Stomach smooth muscle (tissue), 2 donors: ENCODE results near the gene ZC3H12A.
"Not testable (repeated sequence)": the region's sequence is repeated elsewhere in the genome, so short reads cannot be mapped to it uniquely, and the experiment has no call there.

ENCODE experiments used
- H3K27ac ChIP-seq: one replicate; pipeline ENCODE4 v1.7.0; 2013; ENCODE audit warnings: mild to moderate bottlenecking, low read length, inconsistent platforms
- H3K27me3 ChIP-seq, 2 donors: one replicate each; pipeline ENCODE4 v1.7.0; 2013; ENCODE audit warnings: low read length in 2 of 2; ENCODE audit not compliant: insufficient read depth in 2 of 2, control insufficient read depth in 1 of 2
- H3K36me3 ChIP-seq, 2 donors: one replicate each; pipeline ENCODE4 v1.7.0; 2013; ENCODE audit warnings: low read length in 2 of 2; ENCODE audit not compliant: control insufficient read depth in 2 of 2, insufficient read depth in 2 of 2
- H3K4me1 ChIP-seq: one replicate; pipeline ENCODE4 v1.7.0; 2013; ENCODE audit warnings: low read length; ENCODE audit not compliant: control insufficient read depth, insufficient read depth
- H3K4me3 ChIP-seq, 2 donors: one replicate each; pipeline ENCODE4 v1.7.0; 2013; ENCODE audit warnings: low read length in 2 of 2
- H3K9ac ChIP-seq, 2 donors: one replicate each; pipeline ENCODE4 v1.7.0; 2013; ENCODE audit warnings: low read length in 2 of 2, mild to moderate bottlenecking in 1 of 2
- H3K9me3 ChIP-seq, 2 donors: one replicate each; pipeline ENCODE4 v1.7.0; 2013; ENCODE audit warnings: low read length in 2 of 2; ENCODE audit not compliant: control insufficient read depth in 2 of 2
- donor health status: healthy.
- donor health status: Pancreatic carcinoma.

ZC3H12A gene

DNA sequence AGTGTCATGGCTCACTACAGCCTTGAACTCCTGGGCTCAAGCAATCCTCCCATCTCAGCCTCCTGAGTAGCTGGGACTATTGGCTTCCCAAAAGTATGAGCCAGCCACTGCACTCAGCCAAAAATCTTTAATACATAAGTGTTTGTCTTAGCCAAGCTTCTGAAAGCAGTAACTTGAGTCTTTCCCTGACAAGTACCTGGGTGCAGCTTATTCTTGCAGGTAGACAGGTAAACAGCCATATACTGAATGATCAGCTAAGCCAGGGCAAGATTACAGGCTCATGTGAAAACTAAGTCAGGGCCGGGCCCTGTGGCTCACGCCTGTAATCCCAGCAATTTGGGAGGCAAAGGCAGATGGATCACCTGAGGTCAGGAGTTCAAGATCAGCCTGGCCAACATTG lies 32.4 kb downstream of the ZC3H12A start:
- H3K36me3 ChIP-seq = peaks cover 8 to 22% of the 10 kb centered on the region in 2 donors
- no peak overlapping the region for H3K27ac ChIP-seq
- peak overlapping the region in 1 of 2 donors; percentile 11 for H3K9ac ChIP-seq
- no peak overlapping the region for H3K4me3 ChIP-seq
- H3K9me3 ChIP-seq = no peaks in the 10 kb centered on the region
- no peaks in the 10 kb centered on the region for H3K4me1 ChIP-seq
- H3K27me3 ChIP-seq = no peaks in the 10 kb centered on the region

DNA sequence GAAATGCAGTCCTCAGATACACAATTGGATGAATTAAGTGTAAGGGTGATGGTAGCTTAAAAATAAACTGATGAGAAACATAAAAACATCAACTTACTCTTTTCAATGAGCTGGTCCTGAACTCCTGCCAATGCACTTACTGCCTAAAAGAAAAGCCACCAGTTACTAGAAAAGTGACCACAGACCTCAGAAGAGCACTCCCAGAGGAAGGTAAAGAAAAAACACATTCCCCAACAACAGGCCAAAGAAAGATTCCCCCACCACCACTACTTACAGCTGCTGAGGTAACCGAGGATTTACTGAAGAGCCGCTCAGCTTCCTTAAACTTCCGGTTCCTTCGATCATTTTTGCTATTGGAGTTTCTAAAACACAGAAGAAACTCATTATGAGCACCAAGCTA lies 34.8 kb downstream of the ZC3H12A start:
- Histone ChIP-seq H3K9ac (no peak overlapping the region), H3K36me3 (peaks cover 9 to 18% of the 10 kb centered on the region in 2 donors), H3K4me1 (peaks cover 10% of the 10 kb centered on the region), H3K4me3 (no peak overlapping the region), H3K27ac (no peak overlapping the region), H3K27me3 (no peaks in the 10 kb centered on the region), H3K9me3 (no peaks in the 10 kb centered on the region)

DNA sequence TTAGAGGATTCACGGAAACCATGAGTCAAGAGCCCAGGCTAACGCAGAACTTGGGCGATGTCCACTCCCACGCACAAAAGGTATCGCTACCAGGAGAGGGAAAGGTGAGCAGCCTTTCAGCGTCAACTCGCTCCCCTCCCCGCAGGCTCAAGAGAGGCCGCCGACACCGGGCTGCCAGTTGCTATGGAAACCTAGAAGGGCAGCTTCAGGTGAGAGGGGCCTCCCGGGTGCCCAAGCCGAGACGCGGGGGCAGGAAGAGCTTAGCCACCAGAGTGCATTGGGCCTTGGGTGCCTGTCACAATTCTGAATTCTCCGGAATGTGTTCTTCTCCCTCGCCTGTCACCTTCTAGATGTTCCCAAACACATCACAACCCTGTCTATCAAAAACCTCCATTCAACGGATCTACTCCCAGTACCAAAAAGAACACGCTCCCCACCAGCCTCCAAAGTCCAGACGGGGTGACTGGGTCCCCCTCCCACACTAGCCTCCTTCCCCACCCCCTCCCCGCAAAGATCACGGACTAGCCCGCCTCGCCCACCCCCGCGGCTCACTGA lies 39.5 kb downstream of the ZC3H12A start:
- Histone ChIP-seq H3K27ac (no peak overlapping the region), H3K36me3 (peaks cover 7 to 10% of the 10 kb centered on the region in 2 donors), H3K4me3 (peak overlapping the region; percentile 86 to 94), H3K9me3 (no peaks in the 10 kb centered on the region), H3K27me3 (no peaks in the 10 kb centered on the region), H3K4me1 (peaks cover 17% of the 10 kb centered on the region), H3K9ac (peak overlapping the region; percentile 72 to 94)

DNA sequence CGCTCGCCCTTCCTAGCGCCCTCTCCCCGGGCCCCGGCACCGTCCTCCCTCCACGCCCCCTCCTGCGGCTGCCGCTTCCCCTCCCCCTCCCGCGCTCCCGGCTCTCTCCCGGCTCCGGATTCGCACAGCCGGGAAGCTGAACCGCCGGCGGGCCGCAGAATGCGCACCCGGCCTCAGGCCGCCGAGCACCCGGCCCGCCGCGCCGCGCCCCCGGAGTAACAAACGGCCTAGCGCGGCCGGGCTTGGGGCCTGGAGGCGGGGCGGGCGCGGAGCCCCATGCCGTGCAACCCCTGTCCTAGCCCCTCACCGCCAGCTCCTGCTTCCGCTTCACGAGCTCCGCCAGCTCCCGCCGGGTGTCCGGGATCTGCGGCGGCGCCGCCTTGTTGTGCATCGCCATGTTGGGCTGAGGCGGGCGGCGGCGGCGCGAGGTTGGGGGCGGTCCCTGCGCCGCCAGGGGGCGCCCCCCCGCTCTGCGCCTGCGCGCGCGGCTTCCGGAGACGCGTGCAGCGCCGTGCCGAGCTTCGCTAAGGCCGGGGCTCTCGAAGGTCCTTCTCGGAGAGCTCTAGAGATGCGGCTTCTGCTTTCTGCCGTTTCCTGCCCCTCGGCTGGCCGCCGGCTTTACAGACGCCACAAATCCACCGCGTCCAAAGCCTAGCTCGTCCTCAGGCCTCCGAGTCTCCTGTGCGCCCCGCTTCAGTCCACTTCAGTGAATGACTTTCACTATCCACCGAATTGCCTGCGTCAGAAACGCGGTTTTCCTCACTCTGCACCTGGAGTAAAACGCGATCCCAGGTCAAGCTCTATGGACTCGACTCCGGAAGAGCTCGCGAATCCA lies 40.2 kb downstream of the ZC3H12A start, which contains the start of gene MEAF6:
Gene MEAF6, minus strand, starts transcription at position 417 of the 835 bp plus-strand sequence. Its CDS starts 20 bp downstream, at position 397.
- Histone ChIP-seq H3K9ac (peak within 1 kb of the TSS; percentile 94 to 96), H3K4me3 (peak within 1 kb of the TSS; percentile 86 to 94), H3K9me3 (no peaks in the 10 kb centered on the region), H3K27ac (peak within 1 kb of the TSS; percentile 90), H3K4me1 (peaks cover 17% of the 10 kb centered on the region), H3K27me3 (no peaks in the 10 kb centered on the region), H3K36me3 (peaks cover 3 to 4% of the 10 kb centered on the region in 2 donors)

DNA sequence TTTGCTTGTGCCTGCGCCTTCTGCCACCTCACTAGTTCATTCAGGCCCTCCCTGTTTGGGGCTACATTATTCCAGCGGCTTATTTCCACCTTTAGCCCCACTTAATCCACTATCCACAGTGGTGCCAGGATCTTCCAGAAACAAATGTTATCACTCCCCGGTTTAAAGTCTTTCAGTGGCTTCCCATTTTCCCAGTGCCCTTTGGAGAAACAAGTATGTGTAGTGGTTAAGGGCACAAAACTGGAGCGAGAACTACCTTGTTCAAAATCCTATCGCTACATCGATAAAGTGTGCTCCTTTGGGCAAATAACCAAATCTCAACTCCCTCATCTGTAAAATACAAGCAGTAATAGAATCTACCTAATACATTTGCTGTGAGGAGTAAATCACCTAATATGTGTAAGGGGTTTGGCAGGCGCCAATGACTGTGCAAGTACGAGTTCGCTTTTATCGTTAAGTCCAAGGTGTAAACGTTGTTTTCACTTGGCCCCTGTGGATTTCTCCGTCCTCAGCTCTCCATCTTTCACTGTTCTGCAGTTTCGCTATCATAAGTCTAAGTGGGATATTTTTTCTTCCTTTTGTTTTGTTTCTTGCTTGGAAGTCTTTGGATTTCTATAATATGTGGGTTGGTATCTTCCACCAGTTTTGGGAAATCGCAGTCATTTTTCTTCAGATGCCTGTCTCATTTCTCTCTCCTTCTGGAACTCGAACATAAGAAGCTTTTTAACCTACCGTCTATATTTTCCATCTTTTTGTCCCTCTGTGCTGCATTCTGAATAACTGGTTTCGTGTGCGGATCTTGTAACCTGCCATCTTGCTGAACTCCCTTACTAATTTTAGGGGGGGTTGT lies 41.0 kb downstream of the ZC3H12A start:
- Histone ChIP-seq H3K36me3 (peaks cover 3 to 4% of the 10 kb centered on the region in 2 donors), H3K4me1 (peaks cover 17% of the 10 kb centered on the region), H3K9me3 (no peaks in the 10 kb centered on the region), H3K9ac (peak overlapping the region; percentile 94 to 96), H3K27me3 (no peaks in the 10 kb centered on the region), H3K4me3 (peak overlapping the region; percentile 86 to 94), H3K27ac (peak overlapping the region; percentile 90)

DNA sequence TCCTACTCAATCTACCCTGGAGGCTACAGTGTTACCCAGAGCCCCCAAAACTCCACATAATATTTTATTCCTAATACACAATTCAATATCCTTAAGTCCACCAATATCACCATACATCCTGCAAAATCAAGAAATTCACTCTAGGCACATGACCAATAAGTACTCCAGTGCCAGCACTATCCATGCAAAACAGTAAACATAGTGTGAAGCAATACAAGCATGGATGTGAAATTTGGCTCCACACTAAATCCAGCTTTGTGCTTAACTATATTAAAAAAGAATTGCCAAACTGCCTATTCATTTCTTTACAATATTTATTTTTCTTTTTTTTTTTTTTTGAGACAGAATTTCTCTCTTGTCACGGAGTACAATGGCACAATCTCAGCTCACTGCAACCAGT lies 43.2 kb downstream of the ZC3H12A start:
- Histone ChIP-seq H3K4me1 (peaks cover 17% of the 10 kb centered on the region), H3K27ac (no peak overlapping the region), H3K9ac (no peak overlapping the region), H3K27me3 (no peaks in the 10 kb centered on the region), H3K36me3 (peaks cover 2 to 4% of the 10 kb centered on the region in 2 donors), H3K4me3 (no peak overlapping the region), H3K9me3 (no peaks in the 10 kb centered on the region)

DNA sequence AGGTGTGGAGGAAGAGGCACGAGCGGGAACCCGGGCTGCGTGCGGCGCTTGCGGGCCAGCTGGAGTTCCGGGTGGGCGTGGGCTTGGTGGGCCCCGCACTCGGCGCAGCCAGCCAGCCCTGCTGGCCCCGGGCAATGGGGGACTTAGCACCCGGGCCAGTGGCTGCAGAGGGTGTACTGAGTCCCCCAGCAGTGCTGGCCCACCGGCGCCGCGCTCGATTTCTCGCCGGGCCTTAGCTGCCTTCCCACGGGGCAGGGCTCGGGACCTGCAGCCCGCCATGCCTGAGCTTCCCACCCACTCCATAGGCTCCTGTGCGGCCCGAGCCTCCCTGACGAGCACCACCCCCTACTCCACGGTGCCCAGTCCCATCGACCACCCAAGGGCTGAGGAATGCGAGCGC lies 43.9 kb downstream of the ZC3H12A start:
- peaks cover 14% of the 10 kb centered on the region for H3K4me1 ChIP-seq
- not testable (repeated sequence) for H3K9ac ChIP-seq, H3K36me3 ChIP-seq, H3K27ac ChIP-seq, H3K27me3 ChIP-seq, H3K4me3 ChIP-seq, H3K9me3 ChIP-seq

DNA sequence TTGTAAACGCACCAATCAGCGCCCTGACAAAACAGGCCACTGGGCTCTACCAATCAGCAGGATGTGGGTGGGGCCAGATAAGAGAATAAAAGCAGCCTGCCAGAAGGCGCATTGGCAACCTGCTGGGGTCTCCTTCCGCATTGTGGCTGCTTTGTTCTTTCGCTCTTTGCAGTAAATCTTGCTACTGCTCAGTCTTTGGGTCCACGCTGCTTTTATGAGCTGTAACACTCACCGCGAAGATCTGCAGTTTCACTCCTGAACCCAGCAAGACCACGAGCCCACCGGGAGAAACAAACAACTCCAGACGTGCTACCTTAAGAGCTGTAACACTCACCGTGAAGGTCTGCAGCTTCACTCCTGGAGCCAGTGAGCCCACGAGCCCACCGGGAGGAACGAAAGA lies 44.5 kb downstream of the ZC3H12A start:
- H3K27me3 ChIP-seq, H3K4me3 ChIP-seq, H3K27ac ChIP-seq: not testable (repeated sequence)

DNA sequence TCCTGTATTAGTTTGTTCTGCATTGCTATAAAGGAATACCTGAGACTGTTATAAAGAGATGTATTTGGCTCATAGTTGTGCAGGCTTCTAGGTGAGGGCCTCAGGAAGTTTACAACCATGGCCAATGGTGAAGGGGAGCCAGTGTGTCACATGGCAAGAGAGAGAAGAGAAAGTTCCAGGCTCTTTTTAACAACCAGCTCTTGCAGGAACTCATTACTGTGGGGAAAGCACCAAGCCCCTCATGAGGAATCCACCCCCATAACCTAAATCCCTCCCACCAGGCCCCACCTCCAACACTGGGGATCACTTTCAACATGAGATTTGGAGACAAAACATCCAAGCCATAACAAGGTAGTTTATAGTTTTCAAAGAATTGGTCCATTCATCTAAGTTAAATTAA lies 45.2 kb downstream of the ZC3H12A start:
- no peaks in the 10 kb centered on the region for H3K9me3 ChIP-seq
- no peak overlapping the region for H3K4me3 ChIP-seq
- H3K36me3 ChIP-seq = no peaks in the 10 kb centered on the region

More for the DNA sequence above, 44.5 kb downstream of the ZC3H12A start:
- H3K4me1 ChIP-seq, H3K9ac ChIP-seq, H3K36me3 ChIP-seq, H3K9me3 ChIP-seq: not testable (repeated sequence)

DNA sequence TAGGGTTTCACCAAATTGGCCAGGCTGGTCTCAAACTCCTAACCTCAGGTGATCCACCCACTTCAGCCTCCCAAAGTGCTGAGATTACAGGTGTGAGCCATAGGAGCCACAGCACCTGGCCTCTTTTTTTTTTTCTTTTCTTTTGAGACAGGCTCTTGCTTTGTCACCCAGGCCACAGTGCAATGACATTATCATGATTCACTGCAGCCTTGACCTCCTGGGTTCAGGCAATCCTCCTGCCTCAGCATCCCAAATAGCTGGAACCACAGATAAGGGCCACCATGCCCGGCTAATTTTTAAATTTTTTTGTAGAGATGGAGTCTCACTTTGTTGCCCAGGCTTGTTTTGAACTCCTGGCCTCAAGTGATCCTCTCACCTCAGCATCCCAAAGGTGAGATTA lies 55.5 kb downstream of the ZC3H12A start:
- not testable (repeated sequence) for H3K36me3 ChIP-seq, H3K4me1 ChIP-seq, H3K27me3 ChIP-seq

More for the DNA sequence above, 45.2 kb downstream of the ZC3H12A start:
- Histone ChIP-seq H3K9ac (no peak overlapping the region), H3K27me3 (no peaks in the 10 kb centered on the region), H3K27ac (no peak overlapping the region), H3K4me1 (peaks cover 7% of the 10 kb centered on the region)

More for the DNA sequence above, 55.5 kb downstream of the ZC3H12A start:
- H3K9me3 ChIP-seq, H3K9ac ChIP-seq, H3K27ac ChIP-seq, H3K4me3 ChIP-seq: not testable (repeated sequence)
